Activated CD8-positive, alpha-beta memory T cell treated with anti-CD3 and anti-CD28 coated beads for 24 hours (primary cell): ENCODE results near the gene CCR8.
"Not testable (repeated sequence)": the region's sequence is repeated elsewhere in the genome, so short reads cannot be mapped to it uniquely, and the experiment has no call there.

Source experiments
- DNase-seq: peaks from one replicate; pipeline ENCODE4 v3.0.0-alpha.2; 2020

CCR8 gene

GRCh38 chr3:39351134-39351533, 21.6 kb downstream of the CCR8 start:
- DNase-seq: not testable (repeated sequence)

GRCh38 chr3:39353168-39353927, 23.8 kb downstream of the CCR8 start:
- DNase-seq: not testable (repeated sequence)

- no peak for DNase-seq
Measured at GRCh38 chr3:39358333-39358732, 28.8 kb downstream of the CCR8 start.

GRCh38 chr3:39361252-39361927, 31.9 kb downstream of the CCR8 start:
- DNase-seq: peak; percentile 71

- DNase-seq: no peak
Measured at GRCh38 chr3:39362192-39362591, 32.7 kb downstream of the CCR8 start.

GRCh38 chr3:39362812-39363211, 33.3 kb downstream of the CCR8 start:
- no peak for DNase-seq

- not testable (repeated sequence) for DNase-seq
Measured at GRCh38 chr3:39370450-39370849, 40.9 kb downstream of the CCR8 start.

GRCh38 chr3:39372833-39373232, 43.3 kb downstream of the CCR8 start:
- no peak for DNase-seq

GRCh38 chr3:39376959-39377634, 47.6 kb downstream of the CCR8 start:
- DNase-seq: no peak

- DNase-seq: peak; percentile 73
Measured at GRCh38 chr3:39378088-39378487, 48.6 kb downstream of the CCR8 start.

- no peak for DNase-seq
Measured at GRCh38 chr3:39378957-39379777, 49.7 kb downstream of the CCR8 start.

- DNase-seq: no peak
Measured at GRCh38 chr3:39379778-39380155, 50.3 kb downstream of the CCR8 start.

GRCh38 chr3:39381432-39381831, 51.9 kb downstream of the CCR8 start:
- no peak for DNase-seq
